K562 (cell line): ENCODE results near the gene FAM169A. TPM values are rescaled to one million over a fixed set of nuclear protein-coding genes. Genes with fewer than 3 reads are reported as not detected.

Experiments
- BACH1 ChIP-seq: fragments of 200-800 bp; sonication (Bioruptor generic); IDR thresholded peaks from 2 replicates; pipeline ENCODE4 v1.6.1; 2016; ENCODE audit warnings: missing genetic modification characterization, missing compliant biosample characterization
- ELF1 ChIP-seq: fragments of 200-800 bp; sonication (Bioruptor generic); IDR thresholded peaks from 2 replicates; pipeline ENCODE4 v1.6.1; 2016; ENCODE audit warnings: missing genetic modification characterization, missing compliant biosample characterization
- FOS ChIP-seq: IDR thresholded peaks from 3 replicates; pipeline ENCODE4 v1.6.1; 2011; ENCODE audit not compliant: insufficient read length; ENCODE audit errors: extremely low read depth
- GABPB2 ChIP-seq: fragments of 250-450 bp; sonication (Bioruptor Pico); conservative IDR thresholded peaks from 2 replicates; pipeline ENCODE4 v1.5.1; 2021; ENCODE audit warnings: mild to moderate bottlenecking
- HDAC6 ChIP-seq: IDR thresholded peaks from 2 replicates; pipeline ENCODE4 v1.6.1; 2012; ENCODE audit warnings: low read depth, mild to moderate bottlenecking, control low read depth, inconsistent platforms, low read length, moderate library complexity
- JUND ChIP-seq, 2 experiments: IDR thresholded peaks; 2 replicates in 1 of 2; 3 replicates in 1 of 2; pipeline ENCODE4 v1.6.1; 2011; ENCODE audit warnings: borderline replicate concordance in 2 of 2, low read depth in 2 of 2, low read length in 2 of 2, improper control_type of control experiment in 1 of 2, missing biosample characterization in 1 of 2, missing genetic modification characterization in 1 of 2, missing genetic modification reagents in 1 of 2
- KAT8 ChIP-seq: fragments of 450-650 bp; IDR thresholded peaks from 2 replicates; pipeline ENCODE4 v1.6.1; 2016; ENCODE audit warnings: low read depth, mild to moderate bottlenecking
- LEF1 ChIP-seq: fragments of 450-650 bp; IDR thresholded peaks from 2 replicates; pipeline ENCODE4 v1.6.1; 2016; ENCODE audit warnings: mild to moderate bottlenecking
- NELFE ChIP-seq: IDR thresholded peaks from 2 replicates; pipeline ENCODE4 v1.6.1; 2011; ENCODE audit warnings: mild to moderate bottlenecking; ENCODE audit not compliant: insufficient read depth, insufficient read length
- ZNF140 ChIP-seq: fragments of 250-450 bp; sonication (Bioruptor Pico); IDR thresholded peaks from 2 replicates; pipeline ENCODE4 v1.8.0; 2021; ENCODE audit warnings: moderate library complexity, mild to moderate bottlenecking, inconsistent platforms
- ZNF445 ChIP-seq: fragments of 250-450 bp; sonication (Bioruptor Pico); IDR thresholded peaks from 2 replicates; pipeline ENCODE4 v1.4.0; 2020; ENCODE audit warnings: low read depth, mild to moderate bottlenecking, moderate library complexity
- polyA plus RNA-seq, 8 experiments: library from polyadenylated mRNA; depleted of rRNA in 4 of 8; stranded (reverse) in 5 of 8; unstranded in 3 of 8; fragments of >200 nt; fragmentation: Nextera tagmentation in 2 of 8; fragmentation: Illumina TruSeq in 1 of 8; extraction: Ambion mirVana in 2 of 8; extraction: Trizol in 1 of 8; gene quantifications; 2 replicates each; pipeline versions ENCODE4 v1.2.1 to v1.2.3, GENCODE V29; 2011 to 2014; ENCODE audit warnings: inconsistent platforms in 1 of 8, missing spikeins in 1 of 8
- total RNA-seq, 7 experiments: library from RNA; depleted of rRNA in 6 of 7; stranded (reverse); fragments of >200 nt in 6 of 7; fragmentation: Illumina TruSeq in 2 of 7; extraction: Trizol in 2 of 7; gene quantifications; 2 replicates each; pipeline versions ENCODE4 v1.2.1 to v1.2.3, GENCODE V29; 2011 to 2021; ENCODE audit warnings: low replicate concordance in 1 of 7
- TF ChIP-seq, protein P1 (sequence below): fragments of 450-650 bp; IDR thresholded peaks from 2 replicates; pipeline ENCODE4 v1.6.1; 2016; ENCODE audit warnings: low read depth
- TF ChIP-seq, protein P2 (sequence below): fragments of 250-450 bp; sonication (Bioruptor Pico); IDR thresholded peaks from 2 replicates; pipeline ENCODE4 v1.6.1; 2021; ENCODE audit warnings: mild to moderate bottlenecking
- TF ChIP-seq, protein P3 (sequence below): IDR thresholded peaks from 2 replicates; pipeline ENCODE4 v1.6.1; 2014; ENCODE audit warnings: antibody characterized with exemption

Gene FAM169A
- total and polyA plus RNA-seq, 9 of the 15 experiments (the other 6 are each of a cell fraction or from before 2014, with no cell fraction given) = 0.01 to 0.04 TPM; not detected in 7

DNA sequence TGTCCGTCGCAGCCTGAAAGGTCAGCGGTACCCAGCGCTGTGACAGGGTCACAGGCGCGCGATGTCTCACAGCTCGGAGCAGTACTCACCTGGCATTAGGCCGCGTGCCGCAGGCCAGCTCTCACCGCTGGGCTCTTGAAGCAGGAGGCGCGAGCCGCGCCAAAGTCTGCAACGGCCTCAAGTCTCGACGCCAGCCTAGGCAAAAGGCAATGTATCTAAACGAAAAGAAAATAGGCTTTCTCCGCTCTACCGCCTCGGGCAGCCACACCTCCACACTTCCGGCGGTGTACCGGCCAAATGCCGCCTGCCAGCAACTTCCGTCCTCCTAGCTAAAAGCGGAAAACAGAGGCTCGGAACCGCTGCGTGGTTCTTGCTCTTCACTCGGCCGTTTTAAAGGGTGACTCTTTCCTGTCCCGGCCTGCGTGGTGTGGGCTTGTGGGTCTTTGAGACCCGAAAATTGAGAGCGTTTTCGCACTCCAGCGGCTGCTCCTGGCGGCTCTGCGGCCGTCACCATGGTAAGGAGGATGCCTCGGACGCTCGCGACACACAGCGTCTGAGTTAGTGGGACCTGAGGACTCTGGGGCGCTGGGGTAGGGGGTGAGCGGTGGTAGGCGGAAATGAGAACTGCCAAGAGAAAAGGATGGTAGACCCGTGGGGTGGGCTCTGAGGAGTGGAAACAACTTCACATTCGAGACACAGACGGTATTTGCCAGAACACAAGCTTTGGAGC, 99.2 kb downstream of the FAM169A start, which contains the start of the genes GFM2 and NSA2 (continued):
- TF ChIP-seq, protein P1, sequence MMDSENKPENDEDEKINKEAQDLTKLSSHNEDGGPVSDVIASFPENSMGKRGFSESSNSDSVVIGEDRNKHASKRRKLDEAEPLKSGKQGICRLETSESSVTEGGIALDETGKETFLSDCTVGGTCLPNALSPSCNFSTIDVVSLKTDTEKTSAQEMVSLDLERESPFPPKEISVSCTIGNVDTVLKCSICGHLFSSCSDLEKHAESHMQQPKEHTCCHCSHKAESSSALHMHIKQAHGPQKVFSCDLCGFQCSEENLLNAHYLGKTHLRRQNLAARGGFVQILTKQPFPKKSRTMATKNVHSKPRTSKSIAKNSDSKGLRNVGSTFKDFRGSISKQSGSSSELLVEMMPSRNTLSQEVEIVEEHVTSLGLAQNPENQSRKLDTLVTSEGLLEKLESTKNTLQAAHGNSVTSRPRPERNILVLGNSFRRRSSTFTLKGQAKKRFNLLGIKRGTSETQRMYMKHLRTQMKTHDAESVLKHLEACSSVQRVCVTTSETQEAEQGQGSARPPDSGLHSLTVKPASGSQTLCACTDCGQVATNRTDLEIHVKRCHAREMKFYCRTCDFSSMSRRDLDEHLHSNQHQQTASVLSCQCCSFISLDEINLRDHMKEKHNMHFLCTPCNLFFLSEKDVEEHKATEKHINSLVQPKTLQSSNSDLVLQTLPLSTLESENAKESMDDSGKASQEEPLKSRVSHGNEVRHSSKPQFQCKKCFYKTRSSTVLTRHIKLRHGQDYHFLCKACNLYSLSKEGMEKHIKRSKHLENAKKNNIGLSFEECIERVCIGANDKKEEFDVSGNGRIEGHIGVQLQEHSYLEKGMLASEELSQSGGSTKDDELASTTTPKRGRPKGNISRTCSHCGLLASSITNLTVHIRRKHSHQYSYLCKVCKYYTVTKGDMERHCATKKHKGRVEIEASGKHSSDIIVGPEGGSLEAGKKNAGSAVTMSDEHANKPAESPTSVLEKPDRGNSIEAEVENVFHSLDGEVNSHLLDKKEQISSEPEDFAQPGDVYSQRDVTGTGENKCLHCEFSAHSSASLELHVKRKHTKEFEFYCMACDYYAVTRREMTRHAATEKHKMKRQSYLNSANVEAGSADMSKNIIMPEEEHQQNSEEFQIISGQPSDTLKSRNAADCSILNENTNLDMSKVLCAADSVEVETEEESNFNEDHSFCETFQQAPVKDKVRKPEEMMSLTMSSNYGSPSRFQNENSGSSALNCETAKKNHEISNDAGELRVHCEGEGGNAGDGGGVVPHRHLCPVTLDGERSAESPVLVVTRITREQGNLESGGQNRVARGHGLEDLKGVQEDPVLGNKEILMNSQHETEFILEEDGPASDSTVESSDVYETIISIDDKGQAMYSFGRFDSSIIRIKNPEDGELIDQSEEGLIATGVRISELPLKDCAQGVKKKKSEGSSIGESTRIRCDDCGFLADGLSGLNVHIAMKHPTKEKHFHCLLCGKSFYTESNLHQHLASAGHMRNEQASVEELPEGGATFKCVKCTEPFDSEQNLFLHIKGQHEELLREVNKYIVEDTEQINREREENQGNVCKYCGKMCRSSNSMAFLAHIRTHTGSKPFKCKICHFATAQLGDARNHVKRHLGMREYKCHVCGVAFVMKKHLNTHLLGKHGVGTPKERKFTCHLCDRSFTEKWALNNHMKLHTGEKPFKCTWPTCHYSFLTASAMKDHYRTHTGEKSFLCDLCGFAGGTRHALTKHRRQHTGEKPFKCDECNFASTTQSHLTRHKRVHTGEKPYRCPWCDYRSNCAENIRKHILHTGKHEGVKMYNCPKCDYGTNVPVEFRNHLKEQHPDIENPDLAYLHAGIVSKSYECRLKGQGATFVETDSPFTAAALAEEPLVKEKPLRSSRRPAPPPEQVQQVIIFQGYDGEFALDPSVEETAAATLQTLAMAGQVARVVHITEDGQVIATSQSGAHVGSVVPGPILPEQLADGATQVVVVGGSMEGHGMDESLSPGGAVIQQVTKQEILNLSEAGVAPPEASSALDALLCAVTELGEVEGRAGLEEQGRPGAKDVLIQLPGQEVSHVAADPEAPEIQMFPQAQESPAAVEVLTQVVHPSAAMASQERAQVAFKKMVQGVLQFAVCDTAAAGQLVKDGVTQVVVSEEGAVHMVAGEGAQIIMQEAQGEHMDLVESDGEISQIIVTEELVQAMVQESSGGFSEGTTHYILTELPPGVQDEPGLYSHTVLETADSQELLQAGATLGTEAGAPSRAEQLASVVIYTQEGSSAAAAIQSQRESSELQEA = no peak
- TF ChIP-seq NELFE = no peak
- TF ChIP-seq LEF1 = peak; percentile 54
- TF ChIP-seq, protein P2, sequence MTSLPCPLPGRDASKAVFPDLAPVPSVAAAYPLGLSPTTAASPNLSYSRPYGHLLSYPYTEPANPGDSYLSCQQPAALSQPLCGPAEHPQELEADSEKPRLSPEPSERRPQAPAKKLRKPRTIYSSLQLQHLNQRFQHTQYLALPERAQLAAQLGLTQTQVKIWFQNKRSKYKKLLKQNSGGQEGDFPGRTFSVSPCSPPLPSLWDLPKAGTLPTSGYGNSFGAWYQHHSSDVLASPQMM (CRISPR knock-in tag) = no peak
- no peak for TF ChIP-seq ZNF140
- TF ChIP-seq, protein P3, sequence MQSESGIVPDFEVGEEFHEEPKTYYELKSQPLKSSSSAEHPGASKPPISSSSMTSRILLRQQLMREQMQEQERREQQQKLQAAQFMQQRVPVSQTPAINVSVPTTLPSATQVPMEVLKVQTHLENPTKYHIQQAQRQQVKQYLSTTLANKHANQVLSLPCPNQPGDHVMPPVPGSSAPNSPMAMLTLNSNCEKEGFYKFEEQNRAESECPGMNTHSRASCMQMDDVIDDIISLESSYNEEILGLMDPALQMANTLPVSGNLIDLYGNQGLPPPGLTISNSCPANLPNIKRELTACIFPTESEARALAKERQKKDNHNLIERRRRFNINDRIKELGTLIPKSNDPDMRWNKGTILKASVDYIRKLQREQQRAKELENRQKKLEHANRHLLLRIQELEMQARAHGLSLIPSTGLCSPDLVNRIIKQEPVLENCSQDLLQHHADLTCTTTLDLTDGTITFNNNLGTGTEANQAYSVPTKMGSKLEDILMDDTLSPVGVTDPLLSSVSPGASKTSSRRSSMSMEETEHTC = no peak
- TF ChIP-seq JUND (IDR thresholded peaks at IDR 0.05; ENCODE audit: borderline replicate concordance, low read depth, low read length) = peak; percentile 66
- TF ChIP-seq JUND (tag; IDR thresholded peaks at IDR 0.05; ENCODE audit: borderline replicate concordance, low read depth, low read length) = no peak; the same call in 2 of the 3 replicates
- no peak for TF ChIP-seq FOS
- TF ChIP-seq ELF1 (tag) = peak; percentile 85
- no peak for TF ChIP-seq KAT8
- TF ChIP-seq ZNF445 (CRISPR knock-in tag) = no peak
- TF ChIP-seq GABPB2 (CRISPR knock-in tag) = no peak
- TF ChIP-seq HDAC6 = no peak
- TF ChIP-seq BACH1 (tag) = no peak
